Stimulated activated CD8-positive, alpha-beta memory T cell treated with anti-CD3 and anti-CD28 coated beads, Interleukin-12 subunit alpha, Interleukin-12 subunit beta, amount 100 ng/mL, for 4 hours (primary cell): ENCODE measurements around the gene PGBD2.
"Not testable (repeated sequence)": the region's sequence is repeated elsewhere in the genome, so short reads cannot be mapped to it uniquely, and the experiment has no call there.

Experiments
- DNase-seq: peaks from one replicate; pipeline ENCODE4 v3.0.0-alpha.2; 2020; ENCODE audit warnings: low read depth

Gene PGBD2

GRCh38 chr1:248925859-248926258 is 19.8 kb downstream of the PGBD2 start:
- not testable (repeated sequence) for DNase-seq

DNA sequence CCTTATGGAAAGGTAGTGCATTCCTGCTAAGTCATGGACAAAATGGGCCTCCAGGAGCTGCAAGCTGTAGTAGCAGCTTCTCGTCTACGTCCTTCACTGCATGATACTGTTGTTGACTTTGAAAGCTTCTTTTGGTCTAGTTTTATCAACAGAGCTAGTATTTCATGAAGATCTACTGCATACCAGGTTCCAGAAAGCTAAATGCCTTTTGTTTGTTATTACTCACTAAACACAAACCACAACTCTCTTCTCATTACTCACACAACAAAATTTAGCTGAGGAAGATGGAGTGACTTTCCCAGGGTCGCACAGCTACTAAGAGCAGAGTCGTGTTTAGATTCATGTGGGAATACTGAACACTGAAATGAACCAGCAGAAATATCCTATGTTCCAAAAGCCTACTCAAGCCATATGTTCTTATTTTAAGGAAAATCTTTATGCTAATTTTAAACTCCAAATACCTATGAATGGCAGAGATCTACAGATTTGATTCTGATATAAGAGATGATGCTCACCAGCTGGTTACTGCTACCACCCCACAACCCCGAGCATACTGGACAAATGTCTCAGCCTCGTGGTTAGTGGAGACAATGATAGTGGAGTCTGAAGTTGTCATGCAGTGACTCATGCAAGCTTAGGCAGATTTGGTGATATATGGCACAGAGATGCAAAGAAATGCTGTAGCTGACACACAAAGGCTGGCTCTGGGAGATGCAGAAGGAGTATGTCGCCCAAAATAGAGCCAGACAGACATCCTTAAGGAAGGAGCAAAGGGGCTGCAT is 20.6 kb downstream of the PGBD2 start:
- no peak for DNase-seq

- not testable (repeated sequence) for DNase-seq
Measured at GRCh38 chr1:248927283-248927682, 21.2 kb downstream of the PGBD2 start.

DNA sequence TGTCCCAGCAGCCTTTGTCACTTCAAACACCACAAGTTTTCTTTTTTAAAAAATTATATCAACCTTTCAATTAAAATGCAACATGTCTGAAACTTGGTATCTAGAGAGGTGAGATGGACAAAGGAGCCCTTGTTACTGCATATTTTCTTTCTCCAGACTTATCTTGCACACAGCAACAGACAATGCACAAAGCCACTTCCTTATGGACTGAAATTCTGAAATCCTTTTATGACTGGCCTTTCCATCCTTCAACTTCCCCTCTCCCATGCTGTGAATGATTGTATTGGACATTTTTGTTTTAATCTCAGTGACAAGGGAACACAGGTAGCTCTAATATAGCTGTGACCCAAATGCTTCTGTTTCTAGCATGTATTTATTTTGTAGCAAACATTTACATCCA is 22.1 kb downstream of the PGBD2 start:
- not testable (repeated sequence) for DNase-seq

DNA sequence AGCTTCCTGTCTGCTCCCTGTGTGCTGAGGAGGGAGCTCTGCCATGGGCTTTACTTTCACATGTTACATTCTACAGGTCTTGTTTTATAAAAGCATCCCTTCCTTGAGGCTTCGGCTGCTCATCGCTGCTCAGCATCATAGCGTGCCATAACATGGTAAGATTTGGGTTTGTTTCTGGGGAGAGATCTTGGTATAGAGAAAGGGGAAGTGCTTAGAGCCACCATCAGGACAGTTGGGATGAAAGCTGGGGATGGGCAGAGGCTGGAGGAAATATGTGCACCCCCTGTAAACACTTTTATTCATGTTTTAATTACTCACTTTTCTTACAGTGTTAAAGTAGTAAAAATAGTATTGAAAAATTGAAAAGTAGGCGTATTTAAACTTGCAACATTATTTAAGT is 24.0 kb downstream of the PGBD2 start:
- not testable (repeated sequence) for DNase-seq

DNA sequence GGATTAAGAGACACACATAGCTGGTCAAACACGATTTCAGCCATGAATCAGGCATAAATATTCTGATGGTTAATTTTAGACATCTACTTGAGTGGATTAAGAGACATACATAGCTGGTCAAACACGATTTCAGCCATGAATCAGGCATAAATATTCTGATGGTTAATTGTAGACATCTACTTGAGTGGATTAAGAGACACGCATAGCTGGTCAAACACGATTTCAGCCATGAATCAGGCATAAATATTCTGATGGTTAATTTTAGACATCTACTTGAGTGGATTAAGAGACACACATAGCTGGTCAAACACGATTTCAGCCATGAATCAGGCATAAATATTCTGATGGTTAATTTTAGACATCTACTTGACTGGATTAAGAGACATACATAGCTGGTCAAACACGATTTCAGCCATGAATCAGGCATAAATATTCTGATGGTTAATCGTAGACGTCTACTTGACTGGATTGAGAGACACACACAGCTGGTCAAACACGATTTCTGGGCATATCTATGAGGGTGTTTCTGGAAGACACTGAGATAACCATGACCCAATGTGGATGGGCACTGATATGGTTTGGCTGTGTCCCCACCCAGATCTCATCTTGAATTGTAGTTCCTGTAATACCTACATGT is 32.3 kb downstream of the PGBD2 start:
- not testable (repeated sequence) for DNase-seq

DNA sequence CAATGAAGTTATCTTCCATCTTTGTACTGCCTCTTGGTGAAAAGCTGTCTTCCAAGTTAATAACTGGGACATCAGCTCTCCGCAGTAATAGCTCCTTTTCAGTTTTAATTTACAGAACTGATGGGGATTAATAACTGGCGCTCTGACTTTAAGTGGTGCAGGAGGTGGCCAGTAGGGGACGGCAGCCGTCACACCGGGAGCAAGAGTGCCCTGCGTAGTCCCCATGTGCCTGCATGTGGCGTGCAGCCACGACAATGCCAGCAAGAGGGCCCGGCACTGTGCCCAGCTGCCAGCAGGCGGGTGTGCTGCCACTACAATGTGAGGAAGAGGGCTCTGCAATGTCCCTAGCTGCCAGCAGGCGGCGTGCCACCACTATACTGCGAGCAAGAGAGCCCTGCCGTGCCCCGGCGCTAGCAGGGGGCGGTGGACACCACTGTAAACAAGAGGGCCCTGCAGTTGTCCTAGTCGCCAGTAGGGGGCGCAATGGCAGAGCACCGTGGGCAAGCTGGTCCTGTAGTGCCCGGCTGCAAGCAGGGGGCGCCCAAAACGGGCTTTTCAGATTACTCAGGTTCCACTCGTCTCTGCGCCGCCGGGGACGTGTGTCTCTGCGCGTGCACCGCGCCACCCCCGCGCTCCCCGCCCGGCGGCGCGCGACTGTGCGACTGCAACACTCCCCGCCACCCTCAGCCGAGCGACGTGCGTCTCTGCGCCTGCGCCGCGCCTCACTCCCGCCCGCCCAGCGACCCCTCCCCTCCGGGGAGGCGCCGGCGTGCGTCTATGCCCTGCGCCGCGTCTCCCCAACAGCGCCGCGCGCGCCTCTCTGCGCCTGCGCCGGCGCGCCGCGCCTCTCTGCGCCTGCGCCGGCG is 38.3 kb downstream of the PGBD2 start:
- not testable (repeated sequence) for DNase-seq

DNA sequence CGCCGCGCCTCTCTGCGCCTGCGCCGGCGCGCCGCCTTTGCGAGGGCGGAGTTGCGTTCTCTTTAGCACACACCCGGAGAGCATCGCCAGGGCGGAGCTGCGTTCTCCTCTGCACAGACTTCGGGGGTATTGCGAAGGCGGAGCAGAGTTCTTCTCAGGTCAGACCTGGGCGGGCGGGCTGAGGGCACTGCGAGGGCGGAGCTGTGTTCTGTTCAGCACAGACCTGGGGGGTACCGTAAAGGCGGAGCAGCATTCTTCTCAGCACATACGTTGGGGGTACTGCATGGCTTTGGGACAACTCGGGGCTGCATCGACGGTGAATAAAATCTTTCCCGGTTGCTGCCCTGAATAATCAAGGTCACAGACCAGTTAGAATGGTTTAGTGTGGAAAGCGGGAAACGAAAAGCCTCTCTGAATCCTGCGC is 39.0 kb downstream of the PGBD2 start:
- DNase-seq, result not testable (repeated sequence)

- not testable (repeated sequence) for DNase-seq
Measured at GRCh38 chr1:248945453-248945852, 39.4 kb downstream of the PGBD2 start.

DNA sequence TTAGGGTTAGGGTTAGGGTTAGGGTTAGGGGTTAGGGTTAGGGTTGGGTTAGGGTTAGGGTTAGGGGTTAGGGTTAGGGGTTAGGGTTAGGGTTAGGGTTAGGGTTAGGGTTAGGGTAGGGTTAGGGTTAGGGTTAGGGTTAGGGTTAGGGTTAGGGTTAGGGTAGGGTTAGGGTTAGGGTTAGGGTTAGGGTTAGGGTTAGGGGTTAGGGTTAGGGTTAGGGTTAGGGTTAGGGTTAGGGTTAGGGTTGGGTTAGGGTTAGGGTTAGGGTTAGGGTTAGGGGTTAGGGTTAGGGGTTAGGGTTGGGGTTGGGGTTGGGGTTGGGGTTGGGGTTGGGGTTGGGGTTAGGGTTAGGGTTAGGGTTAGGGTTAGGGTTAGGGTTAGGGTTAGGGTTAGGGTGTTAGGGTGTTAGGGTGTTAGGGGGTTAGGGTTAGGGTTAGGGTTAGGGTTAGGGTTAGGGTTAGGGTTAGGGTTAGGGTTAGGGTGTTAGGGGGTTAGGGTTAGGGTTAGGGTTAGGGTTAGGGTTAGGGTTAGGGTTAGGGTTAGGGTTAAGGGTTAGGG is 39.9 kb downstream of the PGBD2 start:
- not testable (repeated sequence) for DNase-seq
